Measurements from ENCODE around the gene RPL10.

RPL10 gene

GRCh38 chrX:154419688-154420401, 21.7 kb downstream of the RPL10 start:
- in situ Hi-C loops (cut with MboI; ENCODE audit: low pct_unique_long_range_greater_than_20kb, low sequenced_read_pairs, unreplicated experiment), result no loop called here
- DNase-seq (ENCODE audit: low spot score), result no peak
- no peak for TF ChIP-seq CTCF (IDR thresholded peaks at IDR 0.05; ENCODE audit: extremely low read depth, insufficient read depth, missing control alignments)

- no peak for DNase-seq (ENCODE audit: low spot score)
- no peak for TF ChIP-seq CTCF (IDR thresholded peaks at IDR 0.05; ENCODE audit: extremely low read depth, insufficient read depth, missing control alignments)
- in situ Hi-C loops (cut with MboI; ENCODE audit: low pct_unique_long_range_greater_than_20kb, low sequenced_read_pairs, unreplicated experiment), result no loop called here
Observed at GRCh38 chrX:154420402-154420756, 22.2 kb downstream of the RPL10 start.

GRCh38 chrX:154426916-154427770, 29.0 kb downstream of the RPL10 start:
- no peak for DNase-seq (ENCODE audit: low spot score)
- in situ Hi-C loops (cut with MboI; ENCODE audit: low pct_unique_long_range_greater_than_20kb, low sequenced_read_pairs, unreplicated experiment), result no loop called here
- no peak for TF ChIP-seq CTCF (IDR thresholded peaks at IDR 0.05; ENCODE audit: extremely low read depth, insufficient read depth, missing control alignments)

GRCh38 chrX:154428176-154429171, 30.3 kb downstream of the RPL10 start, which contains the start of gene ATP6AP1:
Gene ATP6AP1 (plus strand): TSS chrX:154428677. CDS start chrX:154428693, 16 bp downstream.
- peak; percentile 90 for DNase-seq (ENCODE audit: low spot score)
- in situ Hi-C loops (cut with MboI; ENCODE audit: low pct_unique_long_range_greater_than_20kb, low sequenced_read_pairs, unreplicated experiment), result no loop called here
- peak; percentile 28 for TF ChIP-seq CTCF (IDR thresholded peaks at IDR 0.05; ENCODE audit: extremely low read depth, insufficient read depth, missing control alignments)

- no peak for DNase-seq (ENCODE audit: low spot score)
- TF ChIP-seq CTCF (IDR thresholded peaks at IDR 0.05; ENCODE audit: extremely low read depth, insufficient read depth, missing control alignments), result no peak
- in situ Hi-C loops (cut with MboI; ENCODE audit: low pct_unique_long_range_greater_than_20kb, low sequenced_read_pairs, unreplicated experiment), result no loop called here
Observed at GRCh38 chrX:154429711-154430110, 31.5 kb downstream of the RPL10 start.

- in situ Hi-C loops (cut with MboI; ENCODE audit: low pct_unique_long_range_greater_than_20kb, low sequenced_read_pairs, unreplicated experiment), result no loop called here
- TF ChIP-seq CTCF (IDR thresholded peaks at IDR 0.05; ENCODE audit: extremely low read depth, insufficient read depth, missing control alignments), result no peak
- DNase-seq (ENCODE audit: low spot score), result no peak
Observed at GRCh38 chrX:154430479-154430878, 32.3 kb downstream of the RPL10 start.

Data from GM13977 (cell line).